ENCODE measurements around the gene ZNF254. TPM values are rescaled to one million over a fixed set of nuclear protein-coding genes. Genes with fewer than 3 reads are reported as not detected.

Gene ZNF254
- 18.7 and 28.3 TPM in 2 replicates for total RNA-seq

DNA sequence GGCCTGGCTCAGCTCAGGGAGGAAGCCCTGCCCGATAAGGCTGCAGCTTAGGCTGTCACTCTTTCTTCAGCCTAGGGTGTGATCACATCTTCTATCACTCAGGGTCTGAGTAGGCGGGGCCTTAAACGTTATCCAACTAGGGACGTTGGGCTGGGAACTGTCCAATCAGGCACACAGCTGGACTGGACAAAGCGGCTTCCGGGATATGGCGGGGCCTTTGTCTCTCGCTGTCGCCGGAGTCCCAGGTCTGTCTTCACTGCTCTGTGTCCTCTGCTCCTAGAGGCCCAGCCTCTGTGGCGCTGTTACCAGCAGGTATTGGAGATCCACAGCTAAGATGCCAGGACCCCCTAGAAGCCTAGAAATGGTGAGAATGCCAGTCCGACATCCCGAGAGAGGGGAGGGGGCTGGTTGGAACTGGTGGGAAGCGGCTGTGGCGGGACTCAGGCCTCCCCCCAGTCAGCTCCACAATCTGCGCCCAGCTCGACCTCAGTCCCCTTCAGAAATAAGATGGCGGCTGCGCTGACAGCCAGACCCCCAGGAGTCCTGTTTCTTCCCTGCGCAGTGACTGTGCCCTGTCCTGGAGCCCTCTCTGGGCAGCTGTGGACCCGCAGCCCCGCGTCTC, at the start of gene ZNF254:
Gene ZNF254, plus strand, starts transcription at position 214 of the 622 bp plus-strand sequence. Its CDS starts 121 bp downstream, at position 335.

Other genes starting within 250 kb of the ZNF254 start
- gene ZNF726, start 172.3 kb upstream of the ZNF254 start, total RNA-seq: 3.6 and 5.2 TPM in 2 replicates